ENCODE measurements around the gene FAAH. TPM values are rescaled to one million over a fixed set of nuclear protein-coding genes. Genes with fewer than 3 reads are reported as not detected.

FAAH gene
- total and polyA plus RNA-seq, 10 of the 15 experiments (the other 5 are each of a cell fraction or from before 2014, with no cell fraction given): 0.07 to 2.5 (median 0.64) TPM; not detected in 1

- intact Hi-C loops (cut with micrococcal nuclease; ENCODE audit: unreplicated experiment): no loop called here
- H3K9ac ChIP-seq (ENCODE audit: control insufficient read depth, insufficient read depth, low read length): no peak overlapping the region
- in situ Hi-C loops (cut with MboI): no loop called here
- FAIRE-seq: no peak
- BruUV-seq (replicated peaks): no TSS peak
- POLR2A ChIA-PET: no interaction called here
- no peaks in the 10 kb centered on the region for H4K20me1 ChIP-seq (ENCODE audit: control insufficient read depth, insufficient read depth)
- CTCF ChIA-PET: interaction anchor here (0.9 to 1.7 kb wide), 3 partner anchors 12 to 21 kb away, joined by 3 to 5 read pairs (median 3); no protein-coding TSS in a partner anchor
- no peaks in the 10 kb centered on the region; the same call in none of the 2 replicates for H3K4me1 ChIP-seq (ENCODE audit: control insufficient read depth, insufficient read depth, low read length)
- no peaks in the 10 kb centered on the region for H3K79me2 ChIP-seq (ENCODE audit: control insufficient read depth, insufficient read depth, low read length)
- H2AFZ ChIP-seq (ENCODE audit: control insufficient read depth, low read depth, low read length): no peak overlapping the region
- no peak overlapping the region for H3K4me2 ChIP-seq (ENCODE audit: control insufficient read depth, insufficient read depth)
- no peak overlapping the region for H3K27ac ChIP-seq (ENCODE audit: control insufficient read depth, insufficient read depth)
- 10% methylated on average over 5 of the region's 5 CpGs for WGBS (ENCODE audit: insufficient coverage, insufficient replicate concordance, low lambda C conversion rate, missing lambda C conversion rate)
- RAD21 ChIA-PET (ENCODE audit: unreplicated experiment): no interaction called here
- H3K27me3 ChIP-seq (replicated peaks in 1 of 2; ENCODE audit: control insufficient read depth in 2 of 2, insufficient read depth in 2 of 2, low read length in 1 of 2): no peaks in the 10 kb centered on the region; a peak in 3 of 4 replicates
- H3K4me3 ChIP-seq: no peak overlapping the region
- SMC1A ChIA-PET (ENCODE audit: uncharacterized antibody, unreplicated experiment): interaction anchor here (1.6 kb wide), 1 partner anchor 89 kb away, joined by 3 read pairs; no protein-coding TSS in a partner anchor
- no peak for TF ChIP-seq MTA2 (IDR thresholded peaks at IDR 0.05; ENCODE audit: low read depth)
- TF ChIP-seq, protein P1, sequence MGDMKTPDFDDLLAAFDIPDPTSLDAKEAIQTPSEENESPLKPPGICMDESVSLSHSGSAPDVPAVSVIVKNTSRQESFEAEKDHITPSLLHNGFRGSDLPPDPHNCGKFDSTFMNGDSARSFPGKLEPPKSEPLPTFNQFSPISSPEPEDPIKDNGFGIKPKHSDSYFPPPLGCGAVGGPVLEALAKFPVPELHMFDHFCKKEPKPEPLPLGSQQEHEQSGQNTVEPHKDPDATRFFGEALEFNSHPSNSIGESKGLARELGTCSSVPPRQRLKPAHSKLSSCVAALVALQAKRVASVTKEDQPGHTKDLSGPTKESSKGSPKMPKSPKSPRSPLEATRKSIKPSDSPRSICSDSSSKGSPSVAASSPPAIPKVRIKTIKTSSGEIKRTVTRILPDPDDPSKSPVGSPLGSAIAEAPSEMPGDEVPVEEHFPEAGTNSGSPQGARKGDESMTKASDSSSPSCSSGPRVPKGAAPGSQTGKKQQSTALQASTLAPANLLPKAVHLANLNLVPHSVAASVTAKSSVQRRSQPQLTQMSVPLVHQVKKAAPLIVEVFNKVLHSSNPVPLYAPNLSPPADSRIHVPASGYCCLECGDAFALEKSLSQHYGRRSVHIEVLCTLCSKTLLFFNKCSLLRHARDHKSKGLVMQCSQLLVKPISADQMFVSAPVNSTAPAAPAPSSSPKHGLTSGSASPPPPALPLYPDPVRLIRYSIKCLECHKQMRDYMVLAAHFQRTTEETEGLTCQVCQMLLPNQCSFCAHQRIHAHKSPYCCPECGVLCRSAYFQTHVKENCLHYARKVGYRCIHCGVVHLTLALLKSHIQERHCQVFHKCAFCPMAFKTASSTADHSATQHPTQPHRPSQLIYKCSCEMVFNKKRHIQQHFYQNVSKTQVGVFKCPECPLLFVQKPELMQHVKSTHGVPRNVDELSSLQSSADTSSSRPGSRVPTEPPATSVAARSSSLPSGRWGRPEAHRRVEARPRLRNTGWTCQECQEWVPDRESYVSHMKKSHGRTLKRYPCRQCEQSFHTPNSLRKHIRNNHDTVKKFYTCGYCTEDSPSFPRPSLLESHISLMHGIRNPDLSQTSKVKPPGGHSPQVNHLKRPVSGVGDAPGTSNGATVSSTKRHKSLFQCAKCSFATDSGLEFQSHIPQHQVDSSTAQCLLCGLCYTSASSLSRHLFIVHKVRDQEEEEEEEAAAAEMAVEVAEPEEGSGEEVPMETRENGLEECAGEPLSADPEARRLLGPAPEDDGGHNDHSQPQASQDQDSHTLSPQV (IDR thresholded peaks at IDR 0.05): no peak
- no peak for TF ChIP-seq ZNF207 (IDR thresholded peaks at IDR 0.05; ENCODE audit: borderline replicate concordance)
- no peak for TF ChIP-seq E2F4 (IDR thresholded peaks at IDR 0.05; ENCODE audit: low read depth, low read length)
- TF ChIP-seq SUPT20H (IDR thresholded peaks at IDR 0.05; ENCODE audit: borderline replicate concordance, control insufficient read depth, low read depth, low read length): no peak
- no peak for TF ChIP-seq E2F8 (IDR thresholded peaks at IDR 0.05; ENCODE audit: low read depth, partially characterized antibody)
- no peak for TF ChIP-seq EP300 (IDR thresholded peaks at IDR 0.05; ENCODE audit: borderline replicate concordance in 1 of 2, control insufficient read depth in 1 of 2, low read depth in 2 of 2, low read length in 2 of 2)
- TF ChIP-seq SREBF2 (IDR thresholded peaks at IDR 0.05; ENCODE audit: low read length): no peak
- no peaks in the 10 kb centered on the region for H3K9me3 ChIP-seq (replicated peaks; ENCODE audit: control insufficient read depth, insufficient read depth, low read length)
- no peak for ATAC-seq
- H3K36me3 ChIP-seq (ENCODE audit: control insufficient read depth in 2 of 2, insufficient read depth in 2 of 2, low read length in 1 of 2): no peaks in the 10 kb centered on the region
- no peak for DNase-seq (ENCODE audit: low read depth, low spot score)
These were observed 27.6 kb downstream of the FAAH start for GRCh38 chr1:46421739-46422138.
